ENCODE measurements around the gene SLC29A4.

- TF ChIP-seq CTCF (optimal IDR thresholded peaks at IDR 0.05 in 1 of 3, IDR thresholded peaks at IDR 0.05 in 1 of 3, conservative IDR thresholded peaks at IDR 0.05 in 1 of 3; ENCODE audit: extremely low read depth in 1 of 3, insufficient read depth in 2 of 3, low read length in 3 of 3), result no peak
- TF ChIP-seq EZH2 (IDR thresholded peaks at IDR 0.05; ENCODE audit: low read length), result no peak
Observed at GRCh38 chr7:5238500-5238899, 44.2 kb upstream of the SLC29A4 start.

Measured in keratinocyte (primary cell).